ENCODE data around the gene GRIP1. TPM values are rescaled to one million over a fixed set of nuclear protein-coding genes. Genes with fewer than 3 reads are reported as not detected.

The GRIP1 gene
- total RNA-seq, 1 donor from 2014 or later: 9.1 TPM

DNA sequence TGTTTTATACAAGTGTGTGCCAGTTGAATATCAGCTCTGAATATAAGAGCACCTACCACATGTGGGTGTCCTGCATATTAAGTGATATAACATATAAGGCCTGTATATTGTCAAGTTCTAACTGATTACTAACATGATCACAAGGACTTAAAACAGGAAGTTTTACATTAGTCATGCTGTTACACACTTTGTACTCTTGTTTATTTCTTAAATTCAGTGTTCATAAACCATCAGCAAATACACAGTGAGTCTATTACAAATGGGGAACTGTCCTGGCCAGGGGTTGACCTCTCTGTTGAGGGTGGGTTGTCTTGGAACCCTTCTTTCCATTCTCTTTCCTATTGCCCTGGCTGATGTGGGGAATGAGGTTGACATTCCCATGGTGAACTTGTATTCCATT, 357.4 kb downstream of the GRIP1 start:
- no peaks in the 10 kb centered on the region for H3K4me1 Mint-ChIP-seq (ENCODE audit: unreplicated experiment)
- no peaks in the 10 kb centered on the region for H3K9me3 Mint-ChIP-seq (ENCODE audit: unreplicated experiment)
- H3K4me3 Mint-ChIP-seq (ENCODE audit: unreplicated experiment): no peak overlapping the region
- DNase-seq (ENCODE audit: extremely low spot score, unreplicated experiment): no peak
- H3K27ac Mint-ChIP-seq (ENCODE audit: unreplicated experiment): no peak overlapping the region
- TF ChIP-seq, protein P1, sequence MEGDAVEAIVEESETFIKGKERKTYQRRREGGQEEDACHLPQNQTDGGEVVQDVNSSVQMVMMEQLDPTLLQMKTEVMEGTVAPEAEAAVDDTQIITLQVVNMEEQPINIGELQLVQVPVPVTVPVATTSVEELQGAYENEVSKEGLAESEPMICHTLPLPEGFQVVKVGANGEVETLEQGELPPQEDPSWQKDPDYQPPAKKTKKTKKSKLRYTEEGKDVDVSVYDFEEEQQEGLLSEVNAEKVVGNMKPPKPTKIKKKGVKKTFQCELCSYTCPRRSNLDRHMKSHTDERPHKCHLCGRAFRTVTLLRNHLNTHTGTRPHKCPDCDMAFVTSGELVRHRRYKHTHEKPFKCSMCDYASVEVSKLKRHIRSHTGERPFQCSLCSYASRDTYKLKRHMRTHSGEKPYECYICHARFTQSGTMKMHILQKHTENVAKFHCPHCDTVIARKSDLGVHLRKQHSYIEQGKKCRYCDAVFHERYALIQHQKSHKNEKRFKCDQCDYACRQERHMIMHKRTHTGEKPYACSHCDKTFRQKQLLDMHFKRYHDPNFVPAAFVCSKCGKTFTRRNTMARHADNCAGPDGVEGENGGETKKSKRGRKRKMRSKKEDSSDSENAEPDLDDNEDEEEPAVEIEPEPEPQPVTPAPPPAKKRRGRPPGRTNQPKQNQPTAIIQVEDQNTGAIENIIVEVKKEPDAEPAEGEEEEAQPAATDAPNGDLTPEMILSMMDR (IDR thresholded peaks at IDR 0.05): no peak
- no peaks in the 10 kb centered on the region for H3K27me3 Mint-ChIP-seq (ENCODE audit: unreplicated experiment)
- peaks cover 22% of the 10 kb centered on the region for H3K36me3 Mint-ChIP-seq (ENCODE audit: unreplicated experiment)

DNA sequence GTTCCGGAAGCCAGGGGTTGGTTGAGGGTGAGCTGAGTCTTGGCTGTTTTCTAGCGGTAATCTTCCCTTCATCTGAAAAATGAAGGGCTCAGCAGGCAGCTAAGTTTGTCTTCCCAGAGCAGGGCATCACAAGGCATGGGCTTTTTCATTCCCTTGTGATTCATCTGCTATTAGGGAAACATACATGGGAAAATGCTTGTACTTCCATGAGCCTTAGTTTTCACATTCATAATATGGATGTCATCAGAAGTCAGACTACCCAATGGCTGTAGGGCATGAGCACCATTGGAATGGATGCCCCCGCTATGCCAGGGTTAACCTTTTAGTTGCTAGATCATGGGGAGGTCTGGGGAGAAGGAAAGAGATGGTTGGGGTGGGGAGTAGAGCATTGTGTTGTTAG, 357.9 kb downstream of the GRIP1 start:
- peaks cover 22% of the 10 kb centered on the region for H3K36me3 Mint-ChIP-seq (ENCODE audit: unreplicated experiment)
- H3K27me3 Mint-ChIP-seq (ENCODE audit: unreplicated experiment): no peaks in the 10 kb centered on the region
- DNase-seq (ENCODE audit: extremely low spot score, unreplicated experiment): no peak
- no peaks in the 10 kb centered on the region for H3K4me1 Mint-ChIP-seq (ENCODE audit: unreplicated experiment)
- no peaks in the 10 kb centered on the region for H3K9me3 Mint-ChIP-seq (ENCODE audit: unreplicated experiment)
- no peak overlapping the region for H3K4me3 Mint-ChIP-seq (ENCODE audit: unreplicated experiment)
- no peak overlapping the region for H3K27ac Mint-ChIP-seq (ENCODE audit: unreplicated experiment)
- TF ChIP-seq, protein P1 (IDR thresholded peaks at IDR 0.05): no peak

DNA sequence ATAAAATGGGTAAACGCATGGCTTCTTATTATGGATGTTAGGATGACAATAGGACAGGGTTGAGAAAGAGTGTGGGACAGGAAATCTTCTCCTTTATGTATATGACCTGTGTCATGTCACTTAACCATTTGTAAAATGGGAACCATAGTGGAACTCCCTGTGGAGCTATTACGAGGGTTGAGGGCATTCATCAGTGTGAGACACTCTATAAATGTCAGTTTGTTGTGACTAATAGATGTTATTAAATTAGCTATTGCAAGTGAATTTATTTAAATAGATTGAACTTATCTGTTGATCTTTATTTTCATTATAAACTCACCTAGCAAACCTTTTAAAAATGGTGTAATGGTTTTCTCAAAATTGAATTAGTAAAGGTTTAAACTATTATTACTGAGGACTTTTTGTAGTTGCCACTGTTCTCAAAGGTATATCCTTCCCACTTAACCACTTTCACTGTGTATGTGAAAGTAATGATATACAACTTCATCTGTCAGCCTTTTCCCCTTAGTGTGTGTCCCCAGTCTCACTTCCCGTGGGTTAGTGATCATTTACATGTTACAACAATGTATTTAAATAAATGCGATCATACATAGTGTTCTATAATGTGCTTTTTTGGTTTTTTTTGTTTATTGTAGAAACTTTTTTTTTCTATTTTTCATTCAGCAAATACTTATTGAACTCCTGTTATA, 359.5 kb downstream of the GRIP1 start:
- Mint-ChIP-seq H3K4me3 (ENCODE audit: unreplicated experiment) (no peak overlapping the region), H3K4me1 (ENCODE audit: unreplicated experiment) (no peaks in the 10 kb centered on the region), H3K9me3 (ENCODE audit: unreplicated experiment) (no peaks in the 10 kb centered on the region), H3K27me3 (ENCODE audit: unreplicated experiment) (no peaks in the 10 kb centered on the region), H3K36me3 (ENCODE audit: unreplicated experiment) (peaks cover 14% of the 10 kb centered on the region), H3K27ac (ENCODE audit: unreplicated experiment) (no peak overlapping the region)
- DNase-seq (ENCODE audit: extremely low spot score, unreplicated experiment): no peak
- TF ChIP-seq, protein P1 (IDR thresholded peaks at IDR 0.05): no peak

DNA sequence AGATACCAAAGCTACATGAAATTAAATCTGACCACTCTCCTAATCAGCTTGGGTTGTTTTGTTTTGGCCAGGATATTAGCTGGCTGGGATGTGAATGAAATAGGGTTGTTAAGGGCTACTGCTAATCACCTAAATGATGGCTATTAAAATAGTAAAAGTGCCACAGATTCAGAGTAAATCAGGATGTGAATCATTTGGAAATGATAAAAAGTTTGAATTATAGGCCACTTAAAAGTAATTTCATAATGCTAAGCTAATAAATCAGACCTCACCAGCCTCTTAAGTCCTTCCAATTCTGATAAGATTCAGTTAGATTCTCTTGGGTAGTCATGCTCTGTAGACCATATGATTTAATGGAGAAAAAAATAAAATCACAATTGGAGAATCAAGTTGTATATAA, 364.6 kb downstream of the GRIP1 start:
- Mint-ChIP-seq H3K27me3 (ENCODE audit: unreplicated experiment) (no peaks in the 10 kb centered on the region), H3K9me3 (ENCODE audit: unreplicated experiment) (no peaks in the 10 kb centered on the region), H3K4me3 (ENCODE audit: unreplicated experiment) (no peak overlapping the region), H3K4me1 (ENCODE audit: unreplicated experiment) (no peaks in the 10 kb centered on the region), H3K27ac (ENCODE audit: unreplicated experiment) (no peak overlapping the region), H3K36me3 (ENCODE audit: unreplicated experiment) (peaks cover 23% of the 10 kb centered on the region)
- no peak for DNase-seq (ENCODE audit: extremely low spot score, unreplicated experiment)
- TF ChIP-seq, protein P1 (IDR thresholded peaks at IDR 0.05): no peak

DNA sequence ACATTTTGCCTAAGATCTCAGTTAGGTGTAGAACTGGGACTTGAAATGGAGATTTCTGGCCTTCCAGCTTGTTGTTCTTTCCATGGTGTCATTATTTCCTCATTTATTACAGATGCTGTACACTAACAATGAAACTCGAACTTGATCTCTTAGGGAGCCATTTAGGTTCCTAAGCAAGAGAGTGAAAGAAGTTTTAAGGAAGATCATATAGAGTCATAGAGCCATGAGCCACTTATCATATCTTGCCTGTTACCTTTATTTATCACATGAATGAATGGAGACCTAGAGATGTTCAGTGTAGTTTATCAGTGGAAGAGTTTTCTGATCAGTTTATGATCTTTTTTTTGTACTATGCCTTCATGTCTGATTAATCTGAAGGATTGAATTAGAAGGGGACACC, 366.7 kb downstream of the GRIP1 start:
- Mint-ChIP-seq H3K9me3 (ENCODE audit: unreplicated experiment) (no peaks in the 10 kb centered on the region), H3K4me1 (ENCODE audit: unreplicated experiment) (no peaks in the 10 kb centered on the region), H3K4me3 (ENCODE audit: unreplicated experiment) (no peak overlapping the region), H3K36me3 (ENCODE audit: unreplicated experiment) (peaks cover 21% of the 10 kb centered on the region), H3K27ac (ENCODE audit: unreplicated experiment) (no peak overlapping the region), H3K27me3 (ENCODE audit: unreplicated experiment) (no peaks in the 10 kb centered on the region)
- TF ChIP-seq, protein P1 (IDR thresholded peaks at IDR 0.05): no peak
- no peak for DNase-seq (ENCODE audit: extremely low spot score, unreplicated experiment)
